IMR-90 (cell line): Measurements from ENCODE around the gene TGFB1. TPM values are rescaled to one million over a fixed set of nuclear protein-coding genes. Genes with fewer than 3 reads are reported as not detected.
A peak's percentile ranks its signal among the peaks of the same experiment; 100 is the strongest.

Experiments used
- ATAC-seq: fragments of 200-7000 bp; cut with Tn5 transposase; 2 replicates; pipeline ENCODE4 v1.9.1; 2020; ENCODE audit warnings: low read depth, mild to moderate bottlenecking, moderate library complexity
- BruUV-seq: library from RNA; stranded (reverse); fragments of 400-500 nt; replicated peaks from 2 replicates; lab custom pipeline; 2021; lab: Mats Ljungman, UMichigan
- CTCF ChIA-PET: fragments of 300-600 bp; formaldehyde crosslinking; extraction: SDS; loops from one replicate; lab custom pipeline; 2021; ENCODE audit warnings: antibody characterized with exemption; lab: Yijun Ruan, JAX
- POLR2A ChIA-PET: fragments of 300-600 bp; sonication (Branson Sonifier 250); formaldehyde crosslinking; loops from one replicate; lab custom pipeline; 2022; ENCODE audit warnings: antibody characterized with exemption; ENCODE audit not compliant: unreplicated experiment; lab: Charles Lee
- DNase-seq: peaks from one replicate; pipeline ENCODE4 v3.0.0; 2013
- H2AFZ ChIP-seq: replicated peaks from 2 replicates; pipeline ENCODE3; 2013; ENCODE audit warnings: low read length, mild to moderate bottlenecking; ENCODE audit not compliant: poor library complexity
- H2AK5ac ChIP-seq: 2 replicates; pipeline ENCODE4 v1.6.1; 2013; ENCODE audit warnings: low read depth, low read length, inconsistent platforms
- H2AK9ac ChIP-seq: replicated peaks from 2 replicates; pipeline ENCODE3; 2013; ENCODE audit warnings: mild to moderate bottlenecking, low read depth, low read length, moderate library complexity; ENCODE audit not compliant: poor library complexity
- H2BK120ac ChIP-seq: 2 replicates; pipeline ENCODE4 v1.6.1; 2013; ENCODE audit warnings: low read depth, low read length, inconsistent platforms
- H2BK15ac ChIP-seq: 3 replicates; pipeline ENCODE4 v1.6.1; 2013; ENCODE audit warnings: low read depth, low read length, inconsistent platforms
- H2BK20ac ChIP-seq: 2 replicates; pipeline ENCODE4 v1.6.1; 2013; ENCODE audit warnings: low read depth, mild to moderate bottlenecking, inconsistent platforms, low read length, moderate library complexity
- H2BK5ac ChIP-seq: 2 replicates; pipeline ENCODE4 v1.6.1; 2013; ENCODE audit warnings: mild to moderate bottlenecking, low read depth, low read length, inconsistent platforms; ENCODE audit not compliant: poor library complexity, severe bottlenecking
- H3K14ac ChIP-seq: replicated peaks from 2 replicates; pipeline ENCODE4 v1.6.1; 2013; ENCODE audit warnings: low read depth, low read length, inconsistent platforms
- H3K18ac ChIP-seq: 2 replicates; pipeline ENCODE4 v1.6.1; 2013; ENCODE audit warnings: low read depth, low read length, control low read depth
- H3K23ac ChIP-seq: 2 replicates; pipeline ENCODE4 v1.6.1; 2013; ENCODE audit warnings: low read depth, low read length, inconsistent platforms
- H3K27ac ChIP-seq: 2 replicates; pipeline ENCODE4 v1.5.1; 2013; ENCODE audit warnings: mild to moderate bottlenecking, control low read depth, low read length; ENCODE audit not compliant: insufficient read depth
- H3K27me3 ChIP-seq: 2 replicates; pipeline ENCODE4 v1.6.1; 2013; ENCODE audit warnings: low read length; ENCODE audit not compliant: control insufficient read depth, insufficient read depth
- H3K36me3 ChIP-seq: 2 replicates; pipeline ENCODE4 v1.6.1; 2013; ENCODE audit warnings: low read length, mixed read lengths; ENCODE audit not compliant: control insufficient read depth, insufficient read depth
- H3K4ac ChIP-seq: 2 replicates; pipeline ENCODE4 v1.6.1; 2013; ENCODE audit warnings: low read depth, low read length, inconsistent platforms
- H3K4me1 ChIP-seq: 2 replicates; pipeline ENCODE4 v1.6.1; 2013; ENCODE audit warnings: low read length, mixed read lengths; ENCODE audit not compliant: control insufficient read depth, insufficient read depth
- H3K4me2 ChIP-seq: 2 replicates; pipeline ENCODE4 v1.6.1; 2013; ENCODE audit warnings: low read depth, mild to moderate bottlenecking, control low read depth, low read length, moderate library complexity
- H3K4me3 ChIP-seq: 2 replicates; pipeline ENCODE4 v1.5.1; 2013; ENCODE audit warnings: low read depth, mild to moderate bottlenecking, control low read depth, low read length, moderate library complexity; ENCODE audit not compliant: insufficient read depth
- H3K56ac ChIP-seq: 2 replicates; pipeline ENCODE4 v1.6.1; 2013; ENCODE audit warnings: low read length, inconsistent platforms; ENCODE audit not compliant: insufficient read depth; ENCODE audit errors: extremely low read depth
- H3K79me1 ChIP-seq, 2 experiments: 2 replicates each; pipeline ENCODE4 v1.6.1; 2013; ENCODE audit warnings: low read length in 2 of 2, inconsistent platforms in 1 of 2, low read depth in 1 of 2
- H3K9ac ChIP-seq: 2 replicates; pipeline ENCODE4 v1.6.1; 2013; ENCODE audit warnings: low read depth, low read length, control low read depth
- H3K9me1 ChIP-seq: 2 replicates; pipeline ENCODE4 v1.6.1; 2013; ENCODE audit warnings: low read length, inconsistent platforms; ENCODE audit not compliant: insufficient read depth
- H3K9me3 ChIP-seq: 2 replicates; pipeline ENCODE4 v1.6.1; 2013; ENCODE audit warnings: low read length; ENCODE audit not compliant: control insufficient read depth, insufficient read depth
- H4K20me1 ChIP-seq: 2 replicates; pipeline ENCODE4 v1.6.1; 2013; ENCODE audit warnings: low read length, inconsistent platforms; ENCODE audit not compliant: insufficient read depth
- H4K5ac ChIP-seq: 2 replicates; pipeline ENCODE4 v1.6.1; 2013; ENCODE audit warnings: mild to moderate bottlenecking, low read depth, low read length, control low read depth
- H4K8ac ChIP-seq, 2 experiments: 2 replicates each; pipeline ENCODE4 v1.6.1; 2013; ENCODE audit warnings: low read depth in 2 of 2, low read length in 2 of 2, control low read depth in 1 of 2, inconsistent platforms in 1 of 2
- H4K91ac ChIP-seq: 2 replicates; pipeline ENCODE4 v1.6.1; 2013; ENCODE audit warnings: low read depth, low read length, inconsistent platforms; ENCODE audit not compliant: insufficient read depth
- BHLHE40 ChIP-seq: fragments of 150-350 bp; IDR thresholded peaks from 2 replicates; pipeline ENCODE4 v1.6.1; 2016; ENCODE audit warnings: mild to moderate bottlenecking, low read depth, low read length
- CEBPB ChIP-seq: IDR thresholded peaks from 2 replicates; pipeline ENCODE4 v1.6.1; 2012; ENCODE audit warnings: low read depth, low read length, improper control_type of control experiment
- CHD1 ChIP-seq: IDR thresholded peaks from 2 replicates; pipeline ENCODE4 v1.6.1; 2012; ENCODE audit warnings: low read depth, low read length, improper control_type of control experiment
- CTCF ChIP-seq: conservative IDR thresholded peaks from 2 replicates; pipeline ENCODE4 v1.5.1; 2012; ENCODE audit warnings: mild to moderate bottlenecking, low read depth, low read length, improper control_type of control experiment
- FOS ChIP-seq: fragments of 150-350 bp; IDR thresholded peaks from 2 replicates; pipeline ENCODE4 v1.6.1; 2016; ENCODE audit warnings: low read depth, low read length
- MAFK ChIP-seq: IDR thresholded peaks from 2 replicates; pipeline ENCODE4 v1.6.1; 2012; ENCODE audit warnings: low read depth, low read length, improper control_type of control experiment
- MAZ ChIP-seq: IDR thresholded peaks from 2 replicates; pipeline ENCODE4 v1.6.1; 2012; ENCODE audit warnings: low read depth, mild to moderate bottlenecking, low read length, improper control_type of control experiment, moderate library complexity, borderline replicate concordance
- MXI1 ChIP-seq: IDR thresholded peaks from 2 replicates; pipeline ENCODE4 v1.6.1; 2012; ENCODE audit warnings: low read depth, mild to moderate bottlenecking, low read length, moderate library complexity, borderline replicate concordance
- NFE2L2 ChIP-seq: fragments of 150-350 bp; IDR thresholded peaks from 2 replicates; pipeline ENCODE4 v1.6.1; 2016; ENCODE audit warnings: low read depth, mild to moderate bottlenecking, low read length
- SMC3 ChIP-seq: fragments of 150-350 bp; IDR thresholded peaks from 2 replicates; pipeline ENCODE4 v1.6.1; 2016; ENCODE audit warnings: low read depth, mild to moderate bottlenecking, antibody characterized with exemption, low read length, moderate library complexity
- WGBS, 2 experiments: methylation state at CpG; one replicate each; pipeline versions ENCODE4 v1.1.5 to v1.1.7; 2013; ENCODE audit warnings: missing lambda C conversion rate in 2 of 2; ENCODE audit not compliant: insufficient read length in 1 of 2; ENCODE audit errors: extremely low coverage in 2 of 2; 5-methylcytosine and 5-hydroxymethylcytosine counted together
- dilution Hi-C: fragments of 300-500 bp; cut with HindIII; formaldehyde crosslinking; loops from one replicate; pipeline ENCODE4 v1.14.3; 2018; ENCODE audit warnings: low sequenced_read_pairs; ENCODE audit not compliant: unreplicated experiment
- in situ Hi-C: fragments of 300-500 bp; cut with MboI; formaldehyde crosslinking; loops from 3 replicates; pipeline ENCODE4 v1.14.3; 2019; ENCODE audit warnings: low sequenced_read_pairs, inconsistent platforms, mixed read lengths
- intact Hi-C: fragments of 100-400 bp; cut with micrococcal nuclease; formaldehyde crosslinking; loops from 2 replicates; pipeline ENCODE4 v1.10.0; 2022
- polyA plus RNA-seq, 3 experiments: library from polyadenylated mRNA; depleted of rRNA; stranded (reverse); fragments of >200 nt; gene quantifications; 2 replicates each; pipeline ENCODE4 v1.2.3, GENCODE V29; 2012; ENCODE audit warnings: low replicate concordance in 1 of 3
- total RNA-seq: library from RNA; depleted of rRNA; stranded (reverse); fragments of >200 nt; gene quantifications from 2 replicates; pipeline ENCODE4 v1.2.3, GENCODE V29; 2012
- TF ChIP-seq, protein P1 (sequence below): fragments of 150-350 bp; IDR thresholded peaks from 2 replicates; pipeline ENCODE4 v1.6.1; 2016; ENCODE audit warnings: low read depth, mild to moderate bottlenecking, low read length, moderate library complexity, borderline replicate concordance

TGFB1 gene
- total and polyA plus RNA-seq, 2 of the 4 experiments (the other 2 are of a cell fraction): 3.2 to 26.7 TPM

DNA sequence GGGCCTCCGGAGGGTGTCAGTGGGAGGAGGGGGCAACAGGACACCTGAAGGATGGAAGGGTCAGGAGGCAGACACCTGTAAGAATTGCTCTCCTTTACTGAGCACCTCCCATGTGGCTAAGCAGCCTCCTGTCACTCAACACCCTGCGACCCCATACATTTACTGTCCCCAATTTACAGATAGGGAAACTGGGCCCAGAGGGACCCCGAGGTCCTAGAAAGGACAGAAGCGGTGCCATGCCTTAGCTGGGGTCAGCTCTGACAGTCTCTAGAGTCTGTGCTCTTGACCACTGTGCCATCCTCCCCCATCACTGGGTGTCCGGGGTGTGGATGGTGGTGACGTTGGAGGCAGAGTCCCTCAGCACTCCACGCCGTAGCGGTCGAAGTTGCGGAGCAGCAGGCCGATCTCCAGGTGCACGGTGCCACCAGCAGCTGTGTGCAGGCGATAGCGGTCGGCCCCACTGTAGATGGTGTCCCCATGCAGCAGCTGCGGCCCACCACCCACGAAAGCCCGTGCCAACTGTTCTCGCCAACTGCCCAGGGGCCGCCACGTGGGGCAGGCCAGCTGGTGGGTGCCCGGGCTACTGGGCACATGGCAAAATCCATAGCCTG, 726 bp upstream of the TGFB1 start:
- DNase-seq: no peak
- Histone ChIP-seq H2BK15ac (peak overlapping the region; percentile 56; the same call in 1 of the 3 replicates), H3K27ac (peak overlapping the region; percentile 73), H4K5ac (peak overlapping the region; percentile 47; the same call in 1 of the 2 replicates), H2BK120ac (peak overlapping the region; percentile 71), H4K8ac (peak overlapping the region; percentile 49 to 87; a peak in 1 of 4 replicates), H3K9me1 (no peaks in the 10 kb centered on the region), H3K4me1 (no peaks in the 10 kb centered on the region), H3K14ac (peak overlapping the region; percentile 73; the same call in 1 of the 2 replicates), H2AK5ac (peak overlapping the region; percentile 77), H3K4me2 (peak overlapping the region; percentile 76), H3K79me1 (peaks cover 8 to 40% of the 10 kb centered on the region in 2 experiments; a peak in 3 of 4 replicates), H3K4ac (peak overlapping the region; percentile 73), H3K18ac (peak overlapping the region; percentile 58), H3K9ac (peak overlapping the region; percentile 86), H2AFZ (peak overlapping the region; percentile 88), H4K91ac (0 out of 2 replicates have a peak overlapping the region, but pooled peaks have one; percentile 32), H3K36me3 (no peaks in the 10 kb centered on the region), H3K56ac (no peak overlapping the region), H2BK20ac (no peak overlapping the region; the same call in 1 of the 2 replicates), H2BK5ac (peak overlapping the region; percentile 42), H3K9me3 (no peaks in the 10 kb centered on the region), H3K4me3 (peak overlapping the region; percentile 76), H3K23ac (no peak overlapping the region), H3K27me3 (no peaks in the 10 kb centered on the region), H4K20me1 (peaks cover 37% of the 10 kb centered on the region), H2AK9ac (peak overlapping the region; percentile 86)
- in situ Hi-C loops: no loop called here
- POLR2A ChIA-PET: no interaction called here
- dilution Hi-C loops: no loop called here
- 93% methylated on average over 15 of the region's 23 CpGs; no CpG with 5 or more reads in 1 of the 2 experiments for WGBS, 2 experiments
- CTCF ChIA-PET: no interaction called here
- no peak for TF ChIP-seq MXI1
- TF ChIP-seq SMC3: no peak
- no peak for TF ChIP-seq FOS
- TF ChIP-seq CEBPB: no peak
- TF ChIP-seq NFE2L2: no peak
- no peak for TF ChIP-seq CHD1
- TF ChIP-seq, protein P1, sequence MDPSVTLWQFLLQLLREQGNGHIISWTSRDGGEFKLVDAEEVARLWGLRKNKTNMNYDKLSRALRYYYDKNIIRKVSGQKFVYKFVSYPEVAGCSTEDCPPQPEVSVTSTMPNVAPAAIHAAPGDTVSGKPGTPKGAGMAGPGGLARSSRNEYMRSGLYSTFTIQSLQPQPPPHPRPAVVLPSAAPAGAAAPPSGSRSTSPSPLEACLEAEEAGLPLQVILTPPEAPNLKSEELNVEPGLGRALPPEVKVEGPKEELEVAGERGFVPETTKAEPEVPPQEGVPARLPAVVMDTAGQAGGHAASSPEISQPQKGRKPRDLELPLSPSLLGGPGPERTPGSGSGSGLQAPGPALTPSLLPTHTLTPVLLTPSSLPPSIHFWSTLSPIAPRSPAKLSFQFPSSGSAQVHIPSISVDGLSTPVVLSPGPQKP: no peak
- TF ChIP-seq MAZ: no peak
- no peak for TF ChIP-seq MAFK
- no peak for TF ChIP-seq BHLHE40
- TF ChIP-seq CTCF: no peak
- no peak for ATAC-seq
- intact Hi-C loops: loop anchor here (5.0 kb wide), 2 partner anchors 43 to 92 kb away; partner anchors contain the start of genes BCKDHA, EXOSC5 and HNRNPUL1
- no TSS peak for BruUV-seq
